GM19043 (cell line): ENCODE data around the gene BSG.
"Not testable (repeated sequence)": the region's sequence is repeated elsewhere in the genome, so short reads cannot be mapped to it uniquely, and the experiment has no call there.

Experiments
- ATAC-seq: cut with Tn5 transposase; IDR thresholded peaks from one replicate; pipeline ENCODE4 v1.9.1; 2021; ENCODE audit warnings: low read depth; ENCODE audit not compliant: unreplicated experiment

Gene BSG

DNA sequence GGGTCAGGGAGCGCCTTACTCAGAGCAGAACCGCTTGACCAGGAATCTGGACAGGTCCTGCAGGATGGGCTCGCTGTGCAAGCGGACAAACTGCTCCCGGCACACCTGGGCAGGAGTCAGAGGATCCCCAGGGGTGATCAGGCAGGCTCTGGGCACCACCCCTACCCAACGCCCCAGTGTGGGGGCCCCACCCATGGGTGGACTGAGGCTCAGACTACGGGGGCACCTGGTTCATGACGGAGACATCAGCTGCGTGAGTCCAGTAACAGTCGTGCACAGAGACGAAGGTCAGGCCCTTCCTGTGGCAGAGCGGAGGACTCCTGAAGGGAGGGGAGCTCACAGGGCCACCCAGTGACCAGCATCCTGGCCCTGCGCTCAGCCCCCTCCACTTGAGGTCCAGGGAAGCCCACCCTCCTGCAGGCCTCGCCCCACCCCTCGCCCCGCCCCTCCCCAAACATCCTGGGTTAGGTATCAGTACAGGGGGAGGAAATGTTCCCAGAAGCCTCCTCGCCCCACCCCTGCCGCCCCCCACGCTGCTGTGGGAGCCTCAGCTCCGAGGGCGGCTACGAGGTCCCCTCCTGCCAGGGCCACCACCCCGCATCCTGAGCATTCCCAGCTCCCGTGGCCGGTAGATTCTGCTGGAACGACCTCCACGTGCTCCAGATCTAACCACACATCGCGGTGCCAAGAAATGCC is 45.3 kb downstream of the BSG start:
- ATAC-seq = no peak

DNA sequence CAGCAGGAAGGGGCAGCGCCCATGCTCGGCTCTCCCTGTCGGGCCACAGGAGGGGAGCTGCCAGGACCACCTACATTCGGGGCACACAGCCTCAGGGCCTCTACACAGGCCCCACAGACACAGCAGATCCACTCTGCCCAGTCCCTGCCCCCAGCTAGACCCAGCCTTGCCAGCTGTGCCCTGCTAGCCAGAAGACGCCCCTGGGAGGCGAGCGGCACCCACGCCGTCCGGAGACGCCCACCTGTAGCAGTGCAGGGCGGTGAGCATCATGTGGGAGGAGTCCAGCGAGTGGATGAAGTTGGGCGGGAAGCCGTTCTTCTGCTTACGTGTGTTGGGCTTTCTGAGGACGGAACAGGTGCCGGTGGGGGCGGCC is 45.8 kb downstream of the BSG start:
- no peak for ATAC-seq

GRCh38 chr19:618674-619285 is 46.4 kb downstream of the BSG start:
- no peak for ATAC-seq

- no peak for ATAC-seq
Observed at GRCh38 chr19:619286-620002, 47.0 kb downstream of the BSG start.

DNA sequence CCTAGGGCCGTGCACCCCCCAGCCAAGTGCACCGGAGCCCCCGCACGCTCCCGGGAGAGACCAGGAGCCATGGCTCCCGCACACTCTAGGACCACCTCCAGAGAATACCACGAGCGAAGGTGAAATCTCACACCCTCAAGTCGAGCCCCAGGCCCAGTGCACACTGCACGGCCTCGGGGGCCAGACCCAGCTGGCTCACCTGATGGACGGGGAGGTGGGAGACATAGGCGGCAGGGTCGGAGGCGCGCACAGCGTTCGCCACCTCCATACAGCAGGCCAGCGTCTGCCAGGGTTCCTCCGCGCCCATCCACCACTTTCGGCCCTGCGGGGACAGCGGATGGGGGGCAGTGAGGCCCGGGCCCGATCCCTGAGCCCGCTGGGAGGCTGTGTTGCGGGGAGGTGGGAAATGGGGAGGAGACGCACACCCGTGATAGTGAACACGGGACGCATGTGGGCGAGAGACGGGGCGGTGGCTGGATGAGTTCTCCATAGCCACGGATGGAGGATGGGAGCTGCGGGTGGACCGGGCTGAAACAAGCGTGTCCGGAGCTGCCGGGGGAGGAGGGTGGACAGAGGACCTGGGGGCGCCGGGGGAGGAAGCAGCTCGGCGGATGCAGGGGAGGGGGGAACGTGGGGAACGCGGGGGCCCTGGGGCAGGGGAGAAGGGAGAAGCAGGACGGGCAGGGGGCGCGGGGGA is 47.9 kb downstream of the BSG start:
- ATAC-seq = no peak

DNA sequence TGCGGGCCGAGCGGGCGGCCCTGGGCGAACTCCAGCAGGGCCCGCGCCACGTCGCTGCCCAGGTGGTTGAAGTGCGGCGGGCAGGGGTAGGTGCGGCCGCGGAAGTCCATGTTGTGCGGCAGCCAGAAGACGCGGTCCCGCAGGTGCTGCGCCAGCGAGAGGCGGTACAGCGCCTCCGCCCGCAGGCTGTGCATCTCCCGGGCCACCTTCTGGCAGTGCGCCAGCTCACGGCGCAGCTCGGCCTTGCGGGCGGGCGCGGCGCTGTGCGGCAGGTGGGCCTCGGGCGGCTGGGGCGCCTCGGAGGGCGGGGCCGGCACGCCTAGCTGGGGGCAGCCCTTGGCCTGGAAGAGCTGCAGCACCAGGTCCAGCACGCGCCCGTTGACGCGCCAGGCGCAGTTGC is 48.8 kb downstream of the BSG start:
- not testable (repeated sequence) for ATAC-seq

- no peak for ATAC-seq
Observed at GRCh38 chr19:621819-622218, 49.4 kb downstream of the BSG start.

- ATAC-seq = no peak
Observed at GRCh38 chr19:622666-623065, 50.3 kb downstream of the BSG start.

DNA sequence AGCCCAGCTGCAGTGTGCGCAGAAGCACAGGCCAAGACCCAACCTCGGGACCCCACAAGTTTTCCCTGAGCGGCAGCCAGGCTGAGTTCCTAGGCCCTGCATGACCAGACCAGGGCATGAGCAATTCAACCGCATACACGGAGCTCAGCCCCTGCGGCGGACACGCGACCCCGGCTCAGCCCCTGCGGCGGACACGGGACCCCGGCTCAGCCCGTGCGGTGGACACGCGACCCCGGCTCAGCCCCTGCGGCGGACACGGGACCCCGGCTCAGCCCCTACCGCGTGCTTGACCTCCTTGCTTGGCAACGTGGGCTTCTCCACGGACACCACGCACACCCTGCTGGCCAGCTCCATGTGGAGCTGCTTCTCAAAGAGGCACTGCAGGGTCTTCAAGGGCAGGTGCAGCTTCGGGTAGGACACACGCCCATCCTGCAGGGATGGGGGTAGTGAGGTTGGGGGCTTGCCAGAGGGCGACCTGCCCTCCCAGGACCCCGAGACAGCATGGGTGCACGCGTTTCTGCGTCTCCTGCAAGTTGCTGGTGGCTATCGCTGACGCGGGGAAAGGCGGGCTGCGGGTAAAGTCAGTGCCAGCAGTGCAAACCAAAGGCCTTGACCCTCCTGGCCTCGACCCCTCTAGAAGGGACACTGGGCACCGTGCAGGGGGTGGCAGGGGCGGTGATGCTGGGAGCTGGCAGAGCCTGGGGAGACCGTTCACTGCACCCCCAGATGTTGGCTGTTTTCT is 51.0 kb downstream of the BSG start:
- ATAC-seq = no peak

DNA sequence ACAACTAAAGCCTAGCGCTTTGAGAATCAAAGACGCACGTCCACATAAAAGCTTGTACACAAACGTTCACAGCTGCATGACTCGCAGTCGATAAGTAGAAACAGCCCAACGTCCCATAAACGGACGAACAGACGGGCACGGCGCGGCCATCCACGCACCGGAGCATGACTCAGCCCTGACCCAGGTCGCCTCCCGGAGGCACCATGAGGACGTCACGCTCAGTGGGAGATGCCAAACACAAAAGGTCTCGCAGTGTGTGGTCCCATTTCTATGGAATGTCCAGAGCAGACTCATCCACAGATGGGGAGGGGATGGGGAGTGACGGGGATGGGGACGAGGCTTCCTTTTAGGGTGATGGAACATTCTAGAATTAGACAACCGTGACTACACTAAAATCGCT is 51.6 kb downstream of the BSG start:
- no peak for ATAC-seq

DNA sequence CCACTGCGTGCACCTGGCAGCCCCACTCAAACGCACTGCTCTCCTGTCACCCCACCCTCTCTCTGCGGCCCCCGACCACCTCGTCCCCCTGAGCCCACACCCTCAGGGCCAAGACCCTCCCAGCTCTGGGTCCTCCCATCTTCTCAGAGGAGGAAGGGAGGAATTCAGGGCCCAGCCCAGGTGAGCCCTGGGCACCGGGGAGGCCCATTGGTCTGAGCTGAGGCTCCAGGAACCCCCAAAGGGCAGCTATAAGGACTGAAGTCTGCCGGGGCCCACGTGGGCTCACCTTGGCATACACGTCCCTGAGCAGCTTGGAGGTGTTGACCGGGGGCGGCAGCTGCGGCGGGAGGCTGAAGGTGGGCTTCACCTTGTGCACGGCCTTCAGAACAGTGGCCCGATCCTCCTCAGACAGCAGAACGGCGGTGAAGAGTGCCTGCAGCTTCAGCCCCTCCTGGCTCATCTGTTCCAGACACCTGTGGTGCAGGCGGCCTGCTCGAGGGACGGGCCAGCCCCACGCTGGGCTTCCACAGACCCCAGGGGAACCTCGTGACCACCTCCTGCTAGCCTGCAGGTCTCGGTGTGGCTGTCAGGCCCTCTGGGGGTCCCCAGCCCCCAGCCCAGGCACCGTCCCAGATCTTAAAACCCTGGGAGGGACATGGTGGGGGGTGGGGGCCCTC is 52.2 kb downstream of the BSG start:
- no peak for ATAC-seq

DNA sequence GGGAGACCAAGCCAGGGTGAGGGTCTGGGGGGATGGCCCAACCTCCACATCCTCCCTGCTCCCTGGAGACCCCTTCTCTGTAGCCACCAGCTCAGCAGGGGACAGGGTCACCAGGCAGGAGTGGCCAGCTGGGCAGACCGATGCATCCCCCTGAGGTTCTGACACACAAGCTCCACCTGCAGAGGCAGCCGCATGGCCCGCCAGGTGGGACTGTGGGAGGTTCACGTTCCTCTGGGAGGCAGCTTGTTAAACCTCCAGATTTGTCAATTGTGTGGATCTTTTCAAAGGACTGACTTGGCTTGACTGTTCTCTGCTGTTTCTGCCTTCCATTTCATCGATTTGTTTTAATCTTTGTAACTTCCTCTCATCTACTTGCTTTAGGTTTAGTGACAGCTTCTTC is 52.9 kb downstream of the BSG start:
- no peak for ATAC-seq

GRCh38 chr19:626566-626965 is 54.2 kb downstream of the BSG start:
- ATAC-seq = not testable (repeated sequence)

DNA sequence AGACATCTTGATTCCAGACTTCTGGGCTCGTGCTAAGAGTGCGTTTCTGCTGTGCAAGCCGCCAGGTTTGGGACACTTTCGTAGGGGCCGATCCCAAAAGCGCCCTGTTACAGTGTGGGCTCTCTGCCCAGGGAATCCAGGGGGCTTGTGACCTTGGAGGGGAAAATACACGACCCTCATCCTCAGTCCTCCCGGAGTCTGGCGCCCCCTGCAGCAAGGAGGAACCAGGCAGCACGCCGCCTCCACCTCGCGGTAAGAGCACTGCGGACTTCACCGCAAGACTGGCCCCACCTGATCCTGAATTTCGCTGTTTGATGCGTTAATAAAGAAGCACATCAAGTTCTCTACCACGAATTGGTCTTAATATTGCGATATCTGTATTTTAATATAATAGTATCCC is 55.8 kb downstream of the BSG start:
- no peak for ATAC-seq

DNA sequence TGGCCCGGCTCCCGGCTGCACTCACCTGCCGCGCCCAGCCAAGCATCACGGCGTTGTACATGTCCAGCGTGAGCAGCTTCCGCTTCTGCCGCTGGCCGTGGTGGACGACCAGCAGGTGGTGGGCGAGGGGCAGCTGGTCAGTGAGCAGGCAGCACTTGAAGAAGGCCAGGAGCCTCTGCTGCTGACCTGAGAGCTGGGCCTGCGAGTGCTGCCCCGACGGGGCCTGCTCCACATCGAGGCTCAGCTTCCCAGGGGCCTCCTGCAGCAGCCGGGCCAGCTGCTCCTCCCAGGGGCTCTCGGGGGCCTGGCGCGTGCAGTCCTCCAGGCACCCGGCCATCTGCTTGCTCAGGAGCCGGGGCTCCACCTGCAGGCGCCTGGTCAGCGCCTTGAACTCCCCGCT is 57.1 kb downstream of the BSG start:
- ATAC-seq = not testable (repeated sequence)

- ATAC-seq = no peak
Observed at GRCh38 chr19:629961-630714, 57.7 kb downstream of the BSG start.

GRCh38 chr19:632579-633067 is 60.2 kb downstream of the BSG start:
- no peak for ATAC-seq
